ENCODE measurements around the gene EML5.

GRCh38 chr14:88825078-88825458 lies 32.3 kb upstream of the EML5 start:
- TF ChIP-seq CTCF (IDR thresholded peaks at IDR 0.05; ENCODE audit: poor library complexity) (no peak), EZH2 (IDR thresholded peaks at IDR 0.05; ENCODE audit: borderline replicate concordance) (no peak), EZH2phosphoT487 (IDR thresholded peaks at IDR 0.05; ENCODE audit: low read depth, severe bottlenecking, unreplicated experiment) (no peak)
